ENCODE measurements around the gene DNAJB5. TPM values are rescaled to one million over a fixed set of nuclear protein-coding genes. Genes with fewer than 3 reads are reported as not detected.

DNAJB5 gene
- total RNA-seq, 1 donor from 2014 or later: 6.9 TPM

GRCh38 chr9:35035851-35036701, 46.5 kb downstream of the DNAJB5 start:
- H3K4me3 ChIP-seq: peak overlapping the region; percentile 30 to 31
- intact Hi-C loops (cut with DNase I): loop anchor here (5.0 kb wide), 1 partner anchor 899 kb away; no protein-coding TSS in a partner anchor

GRCh38 chr9:35042081-35042604, 52.6 kb downstream of the DNAJB5 start:
- Histone ChIP-seq H3K27me3 (no peaks in the 10 kb centered on the region), H3K27ac (no peak overlapping the region), H3K36me3 (no peaks in the 10 kb centered on the region), H3K9me3 (no peaks in the 10 kb centered on the region), H3K4me1 (no peaks in the 10 kb centered on the region), H3K4me3 (no peak overlapping the region)
- TF ChIP-seq POLR2A (IDR thresholded peaks at IDR 0.05) (no peak), POLR2AphosphoS5 (IDR thresholded peaks at IDR 0.05; ENCODE audit: insufficient read depth in 1 of 2, low read depth in 1 of 2) (no peak), CTCF (IDR thresholded peaks at IDR 0.05) (no peak)
- intact Hi-C loops (cut with DNase I): no loop called here
- no peak for DNase-seq (ENCODE audit: extremely low spot score in 2 of 2)

More at GRCh38 chr9:35035851-35036701, 46.5 kb downstream of the DNAJB5 start:
- peaks cover 10% of the 10 kb centered on the region for H3K4me1 ChIP-seq
- peak overlapping the region; percentile 28 for H3K27ac ChIP-seq
- no peaks in the 10 kb centered on the region for H3K27me3 ChIP-seq
- DNase-seq (ENCODE audit: extremely low spot score in 2 of 2): no peak
- no peaks in the 10 kb centered on the region for H3K9me3 ChIP-seq
- no peak for TF ChIP-seq CTCF (IDR thresholded peaks at IDR 0.05)
- no peak for TF ChIP-seq POLR2AphosphoS5 (IDR thresholded peaks at IDR 0.05; ENCODE audit: insufficient read depth in 1 of 2, low read depth in 1 of 2)
- no peak for TF ChIP-seq POLR2A (IDR thresholded peaks at IDR 0.05)
- peaks cover 0 to 6% of the 10 kb centered on the region in 2 donors for H3K36me3 ChIP-seq

GRCh38 chr9:35042891-35043545, 53.5 kb downstream of the DNAJB5 start:
- peaks cover 0 to 6% of the 10 kb centered on the region in 2 donors for H3K36me3 ChIP-seq
- DNase-seq (ENCODE audit: extremely low spot score in 2 of 2): no peak
- intact Hi-C loops (cut with DNase I): no loop called here
- H3K27me3 ChIP-seq: no peaks in the 10 kb centered on the region
- TF ChIP-seq POLR2A (IDR thresholded peaks at IDR 0.05) (no peak), POLR2AphosphoS5 (IDR thresholded peaks at IDR 0.05; ENCODE audit: insufficient read depth in 1 of 2, low read depth in 1 of 2) (no peak), CTCF (IDR thresholded peaks at IDR 0.05) (no peak)
- H3K4me3 ChIP-seq: no peak overlapping the region
- no peak overlapping the region for H3K27ac ChIP-seq
- H3K9me3 ChIP-seq: no peaks in the 10 kb centered on the region
- no peaks in the 10 kb centered on the region for H3K4me1 ChIP-seq

DNA sequence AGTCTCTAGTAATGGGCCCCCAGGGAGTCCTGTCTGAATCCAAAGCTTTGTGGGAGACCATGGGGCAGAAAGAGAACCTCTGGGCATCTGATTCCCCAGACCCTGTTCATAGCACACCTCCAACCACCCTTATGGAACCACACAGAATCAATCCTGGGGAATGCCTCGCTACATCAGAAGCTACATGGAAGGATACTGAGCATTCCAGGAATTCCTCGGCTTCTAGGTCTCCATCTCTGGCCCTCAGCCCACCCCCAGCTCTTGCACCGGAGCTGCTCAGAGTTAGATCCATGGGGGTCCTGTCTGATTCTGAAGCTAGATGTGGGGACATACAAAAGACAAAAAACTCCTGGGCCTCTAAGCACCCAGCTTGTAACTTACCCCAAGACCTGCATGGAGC, 54.5 kb downstream of the DNAJB5 start:
- DNase-seq (ENCODE audit: extremely low spot score in 2 of 2): no peak
- Histone ChIP-seq H3K4me1 (no peaks in the 10 kb centered on the region), H3K9me3 (no peaks in the 10 kb centered on the region), H3K27me3 (no peaks in the 10 kb centered on the region), H3K4me3 (no peak overlapping the region), H3K36me3 (peaks cover 0 to 15% of the 10 kb centered on the region in 2 donors), H3K27ac (no peak overlapping the region)
- intact Hi-C loops (cut with DNase I): no loop called here
- TF ChIP-seq POLR2A (IDR thresholded peaks at IDR 0.05) (no peak), CTCF (IDR thresholded peaks at IDR 0.05) (no peak), POLR2AphosphoS5 (IDR thresholded peaks at IDR 0.05; ENCODE audit: insufficient read depth in 1 of 2, low read depth in 1 of 2) (no peak)

Other genes starting within 250 kb of the DNAJB5 start
- 0.25 TPM for gene PHF24, start 31.5 kb upstream of the DNAJB5 start, total RNA-seq
- 130 TPM for gene VCP, start 82.9 kb downstream of the DNAJB5 start, total RNA-seq
- 17.2 TPM for gene FANCG, start 90.2 kb downstream of the DNAJB5 start, total RNA-seq
- 13.3 TPM for gene PIGO, start 106.8 kb downstream of the DNAJB5 start, total RNA-seq
- 98.2 TPM for gene STOML2, start 113.4 kb downstream of the DNAJB5 start, total RNA-seq
- gene ATOSB, start 126.1 kb downstream of the DNAJB5 start, total RNA-seq: 11.5 TPM
- 20.4 TPM for gene UNC13B, start 172.3 kb downstream of the DNAJB5 start, total RNA-seq